K562 (cell line): Measurements from ENCODE around the gene LAP3. TPM values are rescaled to one million over a fixed set of nuclear protein-coding genes. Genes with fewer than 3 reads are reported as not detected.

ENCODE experiments used
- CLOCK ChIP-seq: fragments of 250-450 bp; sonication (Bioruptor Pico); IDR thresholded peaks from 2 replicates; pipeline ENCODE4 v1.4.0; 2020; ENCODE audit warnings: mild to moderate bottlenecking, moderate library complexity, borderline replicate concordance
- FOXM1 ChIP-seq, 2 experiments: fragments of 450-650 bp in 1 of 2; sonication (generic) in 1 of 2; formaldehyde crosslinking in 1 of 2; IDR thresholded peaks; 2 replicates each; pipeline versions ENCODE4 v1.6.1 to v1.9.0; 2017 to 2022; ENCODE audit warnings: low read depth in 2 of 2, mild to moderate bottlenecking in 2 of 2, missing genetic modification reagents in 1 of 2, moderate library complexity in 1 of 2
- NCOA4 ChIP-seq: fragments of 450-650 bp; IDR thresholded peaks from 2 replicates; pipeline ENCODE4 v1.6.1; 2018; ENCODE audit warnings: mild to moderate bottlenecking; ENCODE audit not compliant: partially characterized antibody
- POLR2A ChIP-seq: fragments of 450-650 bp; conservative IDR thresholded peaks from 2 replicates; pipeline ENCODE4 v1.6.1; 2016
- POLR2G ChIP-seq: fragments of 200-400 bp; formaldehyde crosslinking; IDR thresholded peaks from 2 replicates; pipeline ENCODE4 v1.6.1; 2017; ENCODE audit warnings: low read depth, mild to moderate bottlenecking, antibody characterized with exemption, low read length, moderate library complexity
- RCOR1 ChIP-seq, 2 experiments: IDR thresholded peaks; 2 replicates each; pipeline ENCODE4 v1.6.1; 2012; ENCODE audit warnings: low read depth in 2 of 2, low read length in 2 of 2, borderline replicate concordance in 1 of 2, improper control_type of control experiment in 1 of 2
- RUNX1 ChIP-seq: sonication (generic); IDR thresholded peaks from 2 replicates; pipeline ENCODE4 v1.6.1; 2016; ENCODE audit warnings: antibody characterized with exemption, low read depth
- XRCC4 ChIP-seq: IDR thresholded peaks from one replicate; pipeline ENCODE4 v1.6.1; 2011; ENCODE audit not compliant: insufficient read depth, insufficient read length; ENCODE audit errors: extremely low read depth
- ZEB2 ChIP-seq: fragments of 450-650 bp; IDR thresholded peaks from 2 replicates; pipeline ENCODE4 v1.6.1; 2016
- ZKSCAN8 ChIP-seq: fragments of 200-800 bp; sonication (Bioruptor generic); IDR thresholded peaks from 2 replicates; pipeline ENCODE4 v1.6.1; 2016; ENCODE audit warnings: missing genetic modification characterization, missing compliant biosample characterization
- ZNF24 ChIP-seq: fragments of 450-650 bp; IDR thresholded peaks from 2 replicates; pipeline ENCODE4 v1.6.1; 2016
- polyA plus RNA-seq, 8 experiments: library from polyadenylated mRNA; depleted of rRNA in 4 of 8; stranded (reverse) in 5 of 8; unstranded in 3 of 8; fragments of >200 nt; fragmentation: Nextera tagmentation in 2 of 8; fragmentation: Illumina TruSeq in 1 of 8; extraction: Ambion mirVana in 2 of 8; extraction: Trizol in 1 of 8; gene quantifications; 2 replicates each; pipeline versions ENCODE4 v1.2.1 to v1.2.3, GENCODE V29; 2011 to 2014; ENCODE audit warnings: inconsistent platforms in 1 of 8, missing spikeins in 1 of 8
- total RNA-seq, 7 experiments: library from RNA; depleted of rRNA in 6 of 7; stranded (reverse); fragments of >200 nt in 6 of 7; fragmentation: Illumina TruSeq in 2 of 7; extraction: Trizol in 2 of 7; gene quantifications; 2 replicates each; pipeline versions ENCODE4 v1.2.1 to v1.2.3, GENCODE V29; 2011 to 2021; ENCODE audit warnings: low replicate concordance in 1 of 7
- TF ChIP-seq, protein P1 (sequence below): fragments of 250-450 bp; sonication (Bioruptor Pico); IDR thresholded peaks from 2 replicates; pipeline ENCODE4 v1.5.0; 2022; ENCODE audit warnings: mild to moderate bottlenecking
- TF ChIP-seq, protein P2 (sequence below): fragments of 250-450 bp; sonication (Bioruptor Pico); IDR thresholded peaks from 2 replicates; pipeline ENCODE4 v1.8.0; 2022; ENCODE audit warnings: moderate library complexity, mild to moderate bottlenecking, inconsistent platforms

The LAP3 gene
- total and polyA plus RNA-seq, 9 of the 15 experiments (the other 6 are each of a cell fraction or from before 2014, with no cell fraction given), result 82.3 to 170 (median 107) TPM

GRCh38 chr4:17636696-17637622 is 60.0 kb downstream of the LAP3 start (continued):
- TF ChIP-seq CLOCK (CRISPR knock-in tag), result no peak
- TF ChIP-seq XRCC4, result no peak
- TF ChIP-seq ZEB2, result no peak
- no peak; a peak in 1 of 4 replicates for TF ChIP-seq RCOR1 (IDR thresholded peaks at IDR 0.05; ENCODE audit: borderline replicate concordance in 1 of 2, low read depth in 2 of 2, low read length in 2 of 2)
- TF ChIP-seq FOXM1 (IDR thresholded peaks at IDR 0.05; ENCODE audit: low read depth), result no peak
- no peak for TF ChIP-seq FOXM1 (CRISPR knock-in tag; IDR thresholded peaks at IDR 0.05; ENCODE audit: low read depth)
- TF ChIP-seq NCOA4, result no peak
- TF ChIP-seq POLR2A, result peak; percentile 48; the same call in 1 of the 2 replicates
- no peak for TF ChIP-seq ZNF24
- TF ChIP-seq, protein P1, sequence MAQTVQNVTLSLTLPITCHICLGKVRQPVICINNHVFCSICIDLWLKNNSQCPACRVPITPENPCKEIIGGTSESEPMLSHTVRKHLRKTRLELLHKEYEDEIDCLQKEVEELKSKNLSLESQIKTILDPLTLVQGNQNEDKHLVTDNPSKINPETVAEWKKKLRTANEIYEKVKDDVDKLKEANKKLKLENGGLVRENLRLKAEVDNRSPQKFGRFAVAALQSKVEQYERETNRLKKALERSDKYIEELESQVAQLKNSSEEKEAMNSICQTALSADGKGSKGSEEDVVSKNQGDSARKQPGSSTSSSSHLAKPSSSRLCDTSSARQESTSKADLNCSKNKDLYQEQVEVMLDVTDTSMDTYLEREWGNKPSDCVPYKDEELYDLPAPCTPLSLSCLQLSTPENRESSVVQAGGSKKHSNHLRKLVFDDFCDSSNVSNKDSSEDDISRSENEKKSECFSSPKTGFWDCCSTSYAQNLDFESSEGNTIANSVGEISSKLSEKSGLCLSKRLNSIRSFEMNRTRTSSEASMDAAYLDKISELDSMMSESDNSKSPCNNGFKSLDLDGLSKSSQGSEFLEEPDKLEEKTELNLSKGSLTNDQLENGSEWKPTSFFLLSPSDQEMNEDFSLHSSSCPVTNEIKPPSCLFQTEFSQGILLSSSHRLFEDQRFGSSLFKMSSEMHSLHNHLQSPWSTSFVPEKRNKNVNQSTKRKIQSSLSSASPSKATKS (CRISPR knock-in tag), result no peak
- no peak for TF ChIP-seq RUNX1
- TF ChIP-seq ZKSCAN8, result no peak
- TF ChIP-seq, protein P2, sequence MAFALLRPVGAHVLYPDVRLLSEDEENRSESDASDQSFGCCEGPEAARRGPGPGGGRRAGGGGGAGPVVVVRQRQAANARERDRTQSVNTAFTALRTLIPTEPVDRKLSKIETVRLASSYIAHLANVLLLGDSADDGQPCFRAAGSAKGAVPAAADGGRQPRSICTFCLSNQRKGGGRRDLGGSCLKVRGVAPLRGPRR (CRISPR knock-in tag), result no peak
- peak; percentile 50; the same call in 1 of the 2 replicates for TF ChIP-seq POLR2G
